SIG-M5 (cell line): ENCODE measurements around the gene METTL23.

Experiments
- DNase-seq: peaks from one replicate; lab custom pipeline; 2025; lab: John Stamatoyannopoulos, UW

METTL23 gene

DNA sequence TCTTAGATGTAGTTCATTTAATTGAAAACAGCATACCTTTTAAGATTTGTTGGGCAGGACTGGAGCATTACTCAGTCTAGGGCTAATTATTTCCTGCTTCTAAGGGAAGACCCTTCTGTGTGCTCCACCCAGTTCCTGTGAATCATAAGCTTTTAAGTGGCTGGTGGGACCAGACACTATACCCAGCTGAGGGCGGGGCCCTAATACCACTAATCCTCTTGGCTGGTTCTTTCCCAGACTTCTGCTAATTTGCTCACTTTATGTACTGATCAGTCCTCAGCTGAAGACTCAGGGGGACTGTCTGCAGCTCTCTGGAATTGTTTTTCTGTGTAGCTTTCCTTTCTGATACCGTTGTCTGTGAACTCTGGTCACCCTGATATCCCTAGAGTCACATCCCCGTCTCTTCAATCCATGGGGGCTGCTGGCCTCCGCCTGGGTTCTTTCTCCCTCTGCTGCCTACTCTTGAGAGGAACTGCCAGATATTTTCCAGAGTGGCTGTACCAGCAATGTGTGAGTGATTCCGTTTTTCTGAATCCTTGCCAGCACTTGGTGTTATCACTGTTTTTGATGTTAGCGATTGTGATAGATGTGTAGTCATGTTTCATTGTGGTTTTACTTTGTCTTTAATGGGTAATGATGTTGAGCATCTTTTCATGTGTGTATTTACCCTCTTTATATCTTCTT lies 46.3 kb downstream of the METTL23 start:
- DNase-seq: no peak

- DNase-seq: no peak
These were observed 48.5 kb downstream of the METTL23 start for GRCh38 chr17:76775021-76775600.

DNA sequence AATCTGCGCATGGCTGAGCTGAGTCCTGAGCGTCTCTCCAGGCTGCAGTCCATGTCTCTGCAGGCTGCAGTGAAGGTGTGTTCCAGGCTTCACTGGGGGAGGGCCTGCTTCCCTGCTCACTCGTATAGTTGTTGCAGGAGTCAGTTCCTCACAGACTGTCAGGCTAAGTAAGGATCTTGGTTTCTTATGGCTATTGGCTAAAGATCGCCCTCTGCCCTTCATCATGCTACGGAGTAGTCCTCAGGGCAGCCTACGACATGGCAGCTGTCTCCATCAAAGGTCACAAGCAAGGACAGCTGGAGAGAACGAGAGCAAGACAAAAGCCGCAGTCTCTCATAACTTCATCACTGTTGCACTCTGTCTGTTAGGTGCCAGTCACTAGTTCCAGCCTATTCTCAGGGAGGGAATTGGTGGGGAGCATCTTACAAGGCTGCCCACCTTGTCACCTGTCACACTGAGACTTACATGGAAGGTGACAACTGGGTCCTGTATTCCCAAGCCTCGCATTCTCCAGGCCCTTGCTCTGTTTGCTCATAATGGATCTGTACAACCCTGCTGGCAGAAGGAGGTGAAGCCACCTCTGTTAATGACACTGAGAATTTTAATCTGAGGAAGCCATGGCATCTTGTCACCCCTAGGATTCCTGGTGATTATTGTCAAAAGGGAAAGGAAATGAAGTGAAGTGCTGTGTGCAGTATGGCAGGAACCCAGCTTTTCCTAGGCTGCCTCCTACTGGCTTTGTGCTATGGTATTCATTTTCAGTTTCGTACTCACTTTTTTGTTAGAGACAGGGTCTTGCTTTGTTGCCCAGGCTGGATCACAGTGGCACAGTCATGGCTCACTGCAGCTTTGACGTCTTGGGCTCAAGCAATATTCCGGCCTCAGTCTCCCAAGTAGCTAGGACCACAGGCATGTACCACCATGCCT lies 54.7 kb downstream of the METTL23 start:
- no peak for DNase-seq

DNA sequence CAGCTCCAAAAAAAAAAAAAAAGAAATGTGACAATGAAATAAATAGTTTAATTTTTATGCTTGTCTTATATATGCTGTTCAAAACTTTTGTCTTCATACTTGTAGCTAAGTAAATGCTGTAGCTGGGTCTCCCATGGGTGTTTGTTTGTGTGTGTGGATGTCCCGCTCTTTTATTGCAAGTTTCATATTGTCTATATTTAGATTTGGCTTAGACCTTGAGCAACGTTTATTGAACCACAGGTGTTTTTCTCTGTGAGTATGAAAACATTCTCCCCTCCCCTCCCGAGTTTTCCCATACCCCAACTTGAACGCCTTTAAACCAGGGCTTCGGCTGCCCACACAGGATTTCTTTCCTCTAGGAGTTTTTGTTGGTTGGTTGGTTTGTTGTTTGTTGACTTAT lies 56.5 kb downstream of the METTL23 start:
- DNase-seq: no peak
